Right atrium auricular region (tissue), 2 donors: Measurements from ENCODE around the gene SIM2. TPM values are rescaled to one million over a fixed set of nuclear protein-coding genes. Genes with fewer than 3 reads are reported as not detected.

ENCODE experiments used
- DNase-seq: peaks from one replicate; pipeline ENCODE4 v3.0.0-alpha.2; 2019; ENCODE audit warnings: low spot score
- H3K27ac ChIP-seq, 2 donors: fragments of 200-600 bp; sonication (generic); 1 replicate in 1 of 2; 2 replicates in 1 of 2; pipeline ENCODE4 v1.5.1; 2016 to 2019
- H3K27me3 ChIP-seq, 2 donors: fragments of 200-600 bp; sonication (generic); one replicate each; pipeline versions ENCODE4 v1.5.1 to v1.6.0; 2017 to 2019
- H3K36me3 ChIP-seq: fragments of 200-600 bp; sonication (generic); one replicate; pipeline ENCODE4 v1.5.1; 2016
- H3K4me1 ChIP-seq, 2 donors: fragments of 200-600 bp; sonication (generic); one replicate each; pipeline versions ENCODE4 v1.5.1 to v1.6.0; 2017 to 2019
- H3K4me3 ChIP-seq, 2 donors: fragments of 200-600 bp; sonication (generic); 1 replicate in 1 of 2; 2 replicates in 1 of 2; pipeline ENCODE4 v1.5.1; 2017 to 2019; ENCODE audit warnings: mild to moderate bottlenecking in 1 of 2, moderate library complexity in 1 of 2
- H3K9me3 ChIP-seq, 2 donors: fragments of 200-600 bp; sonication (generic); one replicate each; pipeline ENCODE4 v1.5.1; 2019
- CTCF ChIP-seq, 2 donors: fragments of 200-600 bp; sonication (generic); IDR thresholded peaks; one replicate each; pipeline ENCODE4 v1.5.1; 2019; ENCODE audit warnings: antibody characterized with exemption in 2 of 2
- total RNA-seq, 2 donors: library from RNA; depleted of rRNA; stranded (reverse); fragments of >200 nt; gene quantifications; one replicate each; pipeline ENCODE4 v1.1.0, GENCODE V29; 2016

Gene SIM2
- total RNA-seq, 2 donors from 2014 or later = not detected

DNA sequence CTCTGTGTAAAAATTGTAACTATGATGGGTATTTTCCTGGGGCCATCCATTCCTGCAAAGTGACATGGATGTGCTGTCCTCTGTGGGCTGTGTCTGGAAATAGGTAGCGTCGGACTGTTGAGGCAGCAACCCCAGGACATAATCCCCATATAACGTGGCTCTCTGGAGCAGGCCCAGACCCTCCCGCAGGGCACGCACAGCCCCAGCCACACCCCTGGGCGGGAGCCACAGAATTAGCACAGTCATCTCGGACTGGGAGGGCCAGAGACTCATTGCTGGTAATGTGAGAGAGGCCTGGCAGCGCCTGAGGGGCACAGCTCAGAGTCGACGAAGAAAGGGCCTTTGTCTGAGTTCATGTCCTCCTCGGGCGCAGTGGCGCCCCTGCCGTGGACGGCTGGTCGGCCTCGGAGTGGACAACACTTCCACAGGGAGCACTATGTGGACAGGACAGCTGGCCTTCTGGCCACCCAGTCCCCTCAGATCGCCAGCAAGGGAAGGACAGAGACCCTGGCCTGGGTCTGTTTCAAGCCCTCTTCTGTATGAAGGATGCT, 20.1 kb downstream of the SIM2 start:
- H3K9me3 ChIP-seq = no peaks in the 10 kb centered on the region
- H3K4me1 ChIP-seq = no peaks in the 10 kb centered on the region
- H3K36me3 ChIP-seq = no peaks in the 10 kb centered on the region
- no peak overlapping the region for H3K4me3 ChIP-seq
- no peaks in the 10 kb centered on the region for H3K27me3 ChIP-seq
- TF ChIP-seq CTCF (IDR thresholded peaks at IDR 0.05) = no peak
- H3K27ac ChIP-seq = no peak overlapping the region
- DNase-seq = no peak

- H3K4me3 ChIP-seq = no peak overlapping the region
- no peak for TF ChIP-seq CTCF (IDR thresholded peaks at IDR 0.05)
- H3K9me3 ChIP-seq = no peaks in the 10 kb centered on the region
- no peak for DNase-seq
- H3K27ac ChIP-seq = no peak overlapping the region
- H3K27me3 ChIP-seq = no peaks in the 10 kb centered on the region
- no peaks in the 10 kb centered on the region for H3K36me3 ChIP-seq
- no peaks in the 10 kb centered on the region for H3K4me1 ChIP-seq
Observed at GRCh38 chr21:36719614-36720013, 20.7 kb downstream of the SIM2 start.

DNA sequence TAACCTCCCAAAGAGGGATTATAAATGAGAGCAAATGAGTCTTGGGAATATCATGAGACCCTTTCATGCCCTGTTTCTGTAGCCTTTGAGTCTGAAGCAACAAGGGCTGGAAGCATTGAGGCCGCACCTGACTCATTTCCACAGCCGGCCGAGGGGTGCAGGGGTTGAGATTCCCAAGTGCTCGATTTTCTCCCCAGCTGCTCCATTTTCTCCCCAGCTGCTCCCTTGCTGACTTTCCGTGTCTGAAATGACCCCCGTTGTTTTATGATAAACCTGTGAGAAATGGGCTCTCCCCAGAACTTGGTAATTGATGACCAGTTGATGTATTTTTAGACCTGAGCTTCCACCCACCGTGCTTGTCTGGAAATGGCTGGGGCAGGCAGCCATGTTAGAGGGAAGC, 22.9 kb downstream of the SIM2 start:
- TF ChIP-seq CTCF (IDR thresholded peaks at IDR 0.05) = no peak
- Histone ChIP-seq H3K27ac (no peak overlapping the region), H3K36me3 (no peaks in the 10 kb centered on the region), H3K9me3 (no peaks in the 10 kb centered on the region), H3K27me3 (no peaks in the 10 kb centered on the region), H3K4me1 (no peaks in the 10 kb centered on the region), H3K4me3 (no peak overlapping the region)
- no peak for DNase-seq

GRCh38 chr21:36722370-36723368, 23.8 kb downstream of the SIM2 start:
- no peaks in the 10 kb centered on the region for H3K27me3 ChIP-seq
- no peaks in the 10 kb centered on the region for H3K36me3 ChIP-seq
- H3K9me3 ChIP-seq = no peaks in the 10 kb centered on the region
- no peak for TF ChIP-seq CTCF (IDR thresholded peaks at IDR 0.05)
- no peak overlapping the region for H3K27ac ChIP-seq
- no peak for DNase-seq
- H3K4me3 ChIP-seq = no peak overlapping the region
- H3K4me1 ChIP-seq = no peaks in the 10 kb centered on the region

- no peak overlapping the region for H3K4me3 ChIP-seq
- no peak for DNase-seq
Observed at GRCh38 chr21:36723371-36723881, 24.5 kb downstream of the SIM2 start.

More at GRCh38 chr21:36723371-36723881, 24.5 kb downstream of the SIM2 start:
- Histone ChIP-seq H3K27me3 (no peaks in the 10 kb centered on the region), H3K27ac (no peak overlapping the region), H3K4me1 (no peaks in the 10 kb centered on the region), H3K9me3 (no peaks in the 10 kb centered on the region), H3K36me3 (no peaks in the 10 kb centered on the region)
- no peak for TF ChIP-seq CTCF (IDR thresholded peaks at IDR 0.05)
